PFSK-1 (cell line): ENCODE measurements around the gene HES4.

ENCODE experiments used
- FOXP2 ChIP-seq: optimal IDR thresholded peaks from 2 replicates; pipeline ENCODE3; 2011; ENCODE audit warnings: borderline replicate concordance, control low read depth, inconsistent platforms; ENCODE audit not compliant: insufficient read depth; ENCODE audit errors: extremely low read length, extremely low read depth
- POLR2AphosphoS5 ChIP-seq: IDR thresholded peaks from 2 replicates; pipeline ENCODE4 v1.6.1; 2012; ENCODE audit warnings: low read depth, mild to moderate bottlenecking, control low read depth, low read length, moderate library complexity
- SIN3A ChIP-seq: IDR thresholded peaks from 2 replicates; pipeline ENCODE4 v1.6.1; 2012; ENCODE audit warnings: mild to moderate bottlenecking, low read length, moderate library complexity, borderline replicate concordance; ENCODE audit not compliant: insufficient read depth
- TAF1 ChIP-seq: IDR thresholded peaks from 2 replicates; pipeline ENCODE4 v1.6.1; 2012; ENCODE audit warnings: low read length, control low read depth, borderline replicate concordance; ENCODE audit not compliant: insufficient read depth
- TF ChIP-seq, protein P1 (sequence below), 2 experiments: IDR thresholded peaks; 2 replicates each; pipeline versions ENCODE4 v1.6.1 to v1.8.0; 2011 to 2012; ENCODE audit warnings: low read depth in 2 of 2, low read length in 2 of 2, control low read depth in 1 of 2, inconsistent platforms in 1 of 2, mild to moderate bottlenecking in 1 of 2, moderate library complexity in 1 of 2; ENCODE audit not compliant: insufficient read depth in 1 of 2

HES4 gene

DNA sequence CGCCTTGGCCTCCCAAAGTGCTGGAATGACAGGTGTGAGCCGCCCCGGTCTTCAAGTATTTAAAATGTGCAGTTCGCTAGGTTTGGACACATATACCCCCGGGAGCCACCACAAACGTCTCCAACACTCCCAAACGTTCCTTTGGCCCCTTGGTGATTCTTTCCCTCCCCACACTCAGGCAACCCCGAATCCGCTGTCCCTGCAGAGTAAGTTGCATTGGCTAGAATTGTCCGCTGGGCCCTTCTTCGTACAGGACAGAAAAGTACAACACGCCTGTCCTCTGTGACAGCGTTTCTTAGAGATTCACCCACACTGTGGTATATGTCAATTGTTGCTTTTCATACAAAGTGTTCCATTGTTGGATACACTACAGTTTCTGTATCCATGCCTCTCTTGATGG, 14.8 kb downstream of the HES4 start:
- no peak for TF ChIP-seq POLR2AphosphoS5
- TF ChIP-seq SIN3A = no peak
- TF ChIP-seq TAF1 = no peak
- TF ChIP-seq FOXP2 = no peak
- TF ChIP-seq, protein P1, sequence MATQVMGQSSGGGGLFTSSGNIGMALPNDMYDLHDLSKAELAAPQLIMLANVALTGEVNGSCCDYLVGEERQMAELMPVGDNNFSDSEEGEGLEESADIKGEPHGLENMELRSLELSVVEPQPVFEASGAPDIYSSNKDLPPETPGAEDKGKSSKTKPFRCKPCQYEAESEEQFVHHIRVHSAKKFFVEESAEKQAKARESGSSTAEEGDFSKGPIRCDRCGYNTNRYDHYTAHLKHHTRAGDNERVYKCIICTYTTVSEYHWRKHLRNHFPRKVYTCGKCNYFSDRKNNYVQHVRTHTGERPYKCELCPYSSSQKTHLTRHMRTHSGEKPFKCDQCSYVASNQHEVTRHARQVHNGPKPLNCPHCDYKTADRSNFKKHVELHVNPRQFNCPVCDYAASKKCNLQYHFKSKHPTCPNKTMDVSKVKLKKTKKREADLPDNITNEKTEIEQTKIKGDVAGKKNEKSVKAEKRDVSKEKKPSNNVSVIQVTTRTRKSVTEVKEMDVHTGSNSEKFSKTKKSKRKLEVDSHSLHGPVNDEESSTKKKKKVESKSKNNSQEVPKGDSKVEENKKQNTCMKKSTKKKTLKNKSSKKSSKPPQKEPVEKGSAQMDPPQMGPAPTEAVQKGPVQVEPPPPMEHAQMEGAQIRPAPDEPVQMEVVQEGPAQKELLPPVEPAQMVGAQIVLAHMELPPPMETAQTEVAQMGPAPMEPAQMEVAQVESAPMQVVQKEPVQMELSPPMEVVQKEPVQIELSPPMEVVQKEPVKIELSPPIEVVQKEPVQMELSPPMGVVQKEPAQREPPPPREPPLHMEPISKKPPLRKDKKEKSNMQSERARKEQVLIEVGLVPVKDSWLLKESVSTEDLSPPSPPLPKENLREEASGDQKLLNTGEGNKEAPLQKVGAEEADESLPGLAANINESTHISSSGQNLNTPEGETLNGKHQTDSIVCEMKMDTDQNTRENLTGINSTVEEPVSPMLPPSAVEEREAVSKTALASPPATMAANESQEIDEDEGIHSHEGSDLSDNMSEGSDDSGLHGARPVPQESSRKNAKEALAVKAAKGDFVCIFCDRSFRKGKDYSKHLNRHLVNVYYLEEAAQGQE (IDR thresholded peaks at IDR 0.05; ENCODE audit: insufficient read depth in 1 of 2, low read depth in 2 of 2, low read length in 2 of 2) = no peak

DNA sequence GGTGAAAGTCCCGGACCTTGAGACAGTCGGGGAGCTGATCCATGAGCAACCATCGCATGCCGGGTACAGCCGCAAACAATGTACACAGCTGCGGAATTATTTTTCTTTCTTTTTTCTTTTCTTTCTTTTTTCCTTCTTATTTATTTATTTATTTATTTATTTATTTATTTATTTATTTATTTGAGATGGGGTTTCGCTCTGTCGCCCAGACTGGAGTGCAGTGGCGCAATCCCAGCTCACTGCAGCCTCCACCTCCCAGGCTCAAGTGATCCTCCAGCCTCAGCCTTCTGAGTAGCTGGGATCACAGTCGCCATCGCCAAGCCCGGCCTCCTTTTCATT, 15.5 kb downstream of the HES4 start:
- TF ChIP-seq TAF1 (no peak), FOXP2 (no peak), POLR2AphosphoS5 (no peak), SIN3A (no peak)
- TF ChIP-seq, protein P1 (IDR thresholded peaks at IDR 0.05; ENCODE audit: insufficient read depth in 1 of 2, low read depth in 2 of 2, low read length in 2 of 2) = no peak

DNA sequence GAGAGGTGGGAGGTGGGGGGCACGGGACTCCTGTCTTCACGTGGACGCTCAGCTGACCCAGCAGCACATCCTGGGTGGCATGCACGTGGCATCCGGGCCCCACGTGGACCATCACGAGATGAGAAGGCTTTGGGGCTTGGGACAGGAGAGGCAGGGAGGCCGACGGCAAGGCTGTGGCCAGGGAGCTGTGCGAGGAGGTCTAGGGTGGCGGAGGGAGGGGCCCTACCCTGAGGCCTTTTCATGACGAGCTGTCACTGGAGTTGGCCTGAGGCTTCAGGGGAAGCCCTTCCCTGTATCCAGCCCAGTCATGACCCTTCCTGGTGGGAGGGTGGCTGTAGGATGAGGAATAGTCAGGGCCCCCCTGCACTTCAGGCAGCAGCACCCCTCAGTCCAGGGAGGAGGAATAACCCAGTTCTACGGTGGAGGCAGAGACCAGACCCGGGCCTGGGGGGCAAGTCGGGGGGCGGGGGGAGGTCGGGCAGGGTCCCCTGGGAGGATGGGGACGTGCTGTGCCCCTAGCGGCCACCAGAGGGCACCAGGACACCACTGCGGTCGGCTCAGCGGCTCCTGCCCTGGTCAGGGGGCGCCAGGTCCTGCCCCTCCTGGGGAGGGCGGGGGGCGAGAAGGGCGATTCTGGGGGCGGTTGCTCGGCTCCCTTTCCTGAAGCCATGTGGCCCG, 16.0 kb downstream of the HES4 start:
- TF ChIP-seq FOXP2 (no peak), TAF1 (no peak), SIN3A (no peak), POLR2AphosphoS5 (no peak)
- TF ChIP-seq, protein P1 (IDR thresholded peaks at IDR 0.05; ENCODE audit: insufficient read depth in 1 of 2, low read depth in 2 of 2, low read length in 2 of 2) = no peak

DNA sequence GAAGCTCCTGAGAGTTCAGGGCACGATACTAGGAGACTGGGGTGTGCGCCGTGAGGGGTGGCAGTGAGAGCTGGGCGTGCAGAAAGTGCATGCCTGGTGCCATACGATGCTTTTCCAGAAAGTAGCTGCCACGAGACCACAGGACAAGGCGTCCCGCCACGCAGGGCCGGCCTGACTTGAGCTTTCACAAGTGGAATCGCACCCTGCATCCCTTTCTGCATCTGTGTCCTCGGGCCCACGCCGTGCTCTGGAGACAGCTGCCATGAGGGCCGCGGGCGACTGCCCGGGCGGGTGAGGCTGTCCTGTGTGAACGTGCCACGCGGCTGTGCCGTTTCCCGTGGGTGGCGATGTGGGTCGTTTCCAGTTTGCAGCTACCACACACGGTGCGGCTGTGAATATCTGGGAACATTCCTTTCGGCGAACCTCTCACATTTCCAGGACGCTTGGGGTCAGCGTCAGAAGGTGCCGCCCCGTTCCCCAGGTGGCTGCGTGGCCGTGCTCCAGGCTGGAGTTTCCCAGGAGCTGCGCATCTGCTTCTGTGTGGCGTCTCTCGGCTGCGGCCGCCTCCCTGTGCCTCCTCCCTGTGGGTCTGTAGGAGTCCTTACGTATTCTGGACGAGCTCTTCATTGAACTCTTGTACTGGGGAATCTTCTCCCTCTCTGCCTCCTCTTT, 17.0 kb downstream of the HES4 start:
- TF ChIP-seq, protein P1 (IDR thresholded peaks at IDR 0.05; ENCODE audit: insufficient read depth in 1 of 2, low read depth in 2 of 2, low read length in 2 of 2) = no peak
- TF ChIP-seq SIN3A (no peak), POLR2AphosphoS5 (no peak), TAF1 (no peak)
